ENCODE measurements around the gene COG7.

DNA sequence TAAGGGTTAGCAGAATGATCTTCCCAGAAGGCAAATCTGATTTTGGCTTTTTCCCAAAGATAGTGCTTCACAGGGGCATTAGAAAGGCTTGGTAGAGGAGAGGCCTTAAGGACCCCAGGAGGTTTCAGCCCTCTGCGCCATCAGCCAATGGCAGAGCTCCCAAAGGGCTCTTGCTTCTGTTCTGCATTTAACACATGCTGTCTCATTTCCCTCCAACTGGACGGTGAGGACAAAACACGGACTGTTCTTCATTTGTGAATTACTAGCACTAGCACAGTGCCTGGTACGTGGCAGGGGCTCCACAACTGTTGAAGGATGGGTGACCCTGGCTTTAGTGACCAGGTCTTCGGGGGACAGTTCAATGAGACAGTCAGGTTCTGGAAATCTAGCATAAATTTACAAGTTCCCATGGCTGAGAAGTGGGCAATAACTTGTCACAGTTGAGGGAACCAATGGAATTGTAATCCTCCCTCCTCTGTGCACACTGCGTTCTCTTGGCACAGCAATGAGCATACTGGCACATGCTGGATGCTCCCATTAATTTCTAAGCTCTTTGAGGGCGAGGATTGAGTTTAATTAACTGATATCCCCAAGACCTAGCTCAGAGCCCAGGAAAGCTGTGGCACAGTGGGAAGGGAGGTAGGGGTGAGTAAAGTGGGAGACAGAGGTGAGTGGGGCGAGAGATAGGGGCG, 45.4 kb downstream of the COG7 start:
- TF ChIP-seq ELF4 (IDR thresholded peaks at IDR 0.05) (no peak), FOXK2 (IDR thresholded peaks at IDR 0.05) (no peak), SP1 (IDR thresholded peaks at IDR 0.05) (no peak), FOXA1 (IDR thresholded peaks at IDR 0.05) (no peak), TARDBP (IDR thresholded peaks at IDR 0.05) (no peak), HDGF (IDR thresholded peaks at IDR 0.05; ENCODE audit: borderline replicate concordance) (no peak), FOXM1 (IDR thresholded peaks at IDR 0.05; ENCODE audit: borderline replicate concordance) (no peak)
